H1 (cell line): Measurements from ENCODE around the gene ID2. TPM values are rescaled to one million over a fixed set of nuclear protein-coding genes. Genes with fewer than 3 reads are reported as not detected.

Source experiments
- CHD7 ChIP-seq: fragments of 300-600 bp; sonication (generic); IDR thresholded peaks from 2 replicates; pipeline ENCODE4 v1.7.1; 2012; ENCODE audit warnings: low read length, moderate library complexity, mild to moderate bottlenecking, inconsistent platforms; ENCODE audit not compliant: insufficient replicate concordance
- GABPA ChIP-seq: IDR thresholded peaks from 2 replicates; pipeline ENCODE4 v1.6.1; 2011; ENCODE audit warnings: mild to moderate bottlenecking, low read length, moderate library complexity, borderline replicate concordance; ENCODE audit not compliant: insufficient read depth
- SAP30 ChIP-seq: fragments of 300-600 bp; sonication (generic); IDR thresholded peaks from 2 replicates; pipeline ENCODE4 v1.7.1; 2012; ENCODE audit warnings: low read length, moderate library complexity, mild to moderate bottlenecking, inconsistent platforms; ENCODE audit not compliant: insufficient read depth, insufficient replicate concordance
- SRF ChIP-seq: IDR thresholded peaks from 2 replicates; pipeline ENCODE4 v1.6.1; 2011; ENCODE audit warnings: mild to moderate bottlenecking, low read depth, low read length, moderate library complexity
- SUZ12 ChIP-seq: fragments of 200-600 bp; sonication (generic); IDR thresholded peaks from 2 replicates; pipeline ENCODE4 v1.6.1; 2012; ENCODE audit warnings: mild to moderate bottlenecking, inconsistent platforms, low read length, moderate library complexity, mixed read lengths
- polyA plus RNA-seq, 7 experiments: library from polyadenylated mRNA; depleted of rRNA in 3 of 7; stranded (reverse) in 5 of 7; unstranded in 2 of 7; fragments of >200 nt in 5 of 7; fragments of 200-250 nt in 2 of 7; gene quantifications; 1 replicate in 5 of 7; 2 replicates in 1 of 7; 4 replicates in 1 of 7; pipeline versions ENCODE4 v1.2.1 to v1.2.3, GENCODE V29; 2011 to 2013; ENCODE audit warnings: missing spikeins in 2 of 7, mixed read lengths in 2 of 7
- total RNA-seq: library from RNA; stranded (reverse); fragmentation: NEBNext Ultra II Directional; extraction: Animal tissue kit (Norgen Biotek cat#: 25700); gene quantifications from 2 replicates; pipeline ENCODE4 v1.2.1, GENCODE V29; 2021
- TF ChIP-seq, protein P1 (sequence below), 3 experiments: IDR thresholded peaks; 1 replicate in 2 of 3; 2 replicates in 1 of 3; pipeline versions ENCODE4 v1.5.1 to v1.6.1; 2011; ENCODE audit warnings: low read length in 3 of 3, mild to moderate bottlenecking in 3 of 3, inconsistent platforms in 2 of 3, low read depth in 1 of 3, moderate library complexity in 1 of 3; ENCODE audit not compliant: insufficient read depth in 1 of 3; ENCODE audit errors: control extremely low read depth in 1 of 3

Gene ID2
- total and polyA plus RNA-seq, 2 of the 8 experiments (the other 6 are each of a cell fraction or from before 2014, with no cell fraction given) = 36.7 to 214 TPM

- TF ChIP-seq CHD7 = no peak
- TF ChIP-seq SRF = no peak
- no peak for TF ChIP-seq GABPA
- TF ChIP-seq SUZ12 = no peak
- TF ChIP-seq, protein P1, sequence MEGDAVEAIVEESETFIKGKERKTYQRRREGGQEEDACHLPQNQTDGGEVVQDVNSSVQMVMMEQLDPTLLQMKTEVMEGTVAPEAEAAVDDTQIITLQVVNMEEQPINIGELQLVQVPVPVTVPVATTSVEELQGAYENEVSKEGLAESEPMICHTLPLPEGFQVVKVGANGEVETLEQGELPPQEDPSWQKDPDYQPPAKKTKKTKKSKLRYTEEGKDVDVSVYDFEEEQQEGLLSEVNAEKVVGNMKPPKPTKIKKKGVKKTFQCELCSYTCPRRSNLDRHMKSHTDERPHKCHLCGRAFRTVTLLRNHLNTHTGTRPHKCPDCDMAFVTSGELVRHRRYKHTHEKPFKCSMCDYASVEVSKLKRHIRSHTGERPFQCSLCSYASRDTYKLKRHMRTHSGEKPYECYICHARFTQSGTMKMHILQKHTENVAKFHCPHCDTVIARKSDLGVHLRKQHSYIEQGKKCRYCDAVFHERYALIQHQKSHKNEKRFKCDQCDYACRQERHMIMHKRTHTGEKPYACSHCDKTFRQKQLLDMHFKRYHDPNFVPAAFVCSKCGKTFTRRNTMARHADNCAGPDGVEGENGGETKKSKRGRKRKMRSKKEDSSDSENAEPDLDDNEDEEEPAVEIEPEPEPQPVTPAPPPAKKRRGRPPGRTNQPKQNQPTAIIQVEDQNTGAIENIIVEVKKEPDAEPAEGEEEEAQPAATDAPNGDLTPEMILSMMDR (IDR thresholded peaks at IDR 0.05; ENCODE audit: control extremely low read depth in 1 of 3, insufficient read depth in 1 of 3, low read depth in 1 of 3, low read length in 3 of 3) = no peak
- TF ChIP-seq SAP30 = no peak
These were observed 3.2 kb downstream of the ID2 start (continued) for GRCh38 chr2:8684878-8685696.
